Keratinocyte (primary cell): ENCODE results near the gene EEPD1. TPM values are rescaled to one million over a fixed set of nuclear protein-coding genes. Genes with fewer than 3 reads are reported as not detected.
A peak's percentile ranks its signal among the peaks of the same experiment; 100 is the strongest.

Source experiments
- DNase-seq: peaks from one replicate; pipeline ENCODE4 v3.0.0-alpha.2; 2011; ENCODE audit warnings: low read depth, missing footprints, low spot score
- FAIRE-seq: peaks from 2 replicates; lab custom pipeline; 2011; peaks lifted over from hg19 to GRCh38; lab: Jason Lieb, UNC
- H2AFZ ChIP-seq: 2 replicates; pipeline ENCODE4 v1.6.0; 2012; ENCODE audit warnings: low read length, control low read depth, inconsistent platforms; ENCODE audit not compliant: control insufficient read depth
- H3K27ac ChIP-seq: 2 replicates; pipeline ENCODE4 v1.5.1; 2011; ENCODE audit warnings: low read length; ENCODE audit not compliant: control insufficient read depth, insufficient read depth
- H3K27me3 ChIP-seq: 3 replicates; pipeline ENCODE4 v1.6.0; 2011; ENCODE audit warnings: low read length; ENCODE audit not compliant: control insufficient read depth, insufficient read depth; ENCODE audit errors: extremely low read depth
- H3K36me3 ChIP-seq, 2 experiments: 2 replicates in 1 of 2; 3 replicates in 1 of 2; pipeline ENCODE4 v1.5.1; 2011; ENCODE audit warnings: low read length in 2 of 2, mild to moderate bottlenecking in 1 of 2; ENCODE audit not compliant: control insufficient read depth in 2 of 2, insufficient read depth in 2 of 2; ENCODE audit errors: extremely low read depth in 1 of 2
- H3K4me1 ChIP-seq: 3 replicates; pipeline ENCODE4 v1.5.1; 2011; ENCODE audit warnings: low read length; ENCODE audit not compliant: control insufficient read depth, insufficient read depth; ENCODE audit errors: extremely low read depth
- H3K4me2 ChIP-seq: 3 replicates; pipeline ENCODE4 v1.6.0; 2011; ENCODE audit warnings: low read depth, low read length; ENCODE audit not compliant: control insufficient read depth, insufficient read depth; ENCODE audit errors: extremely low read depth
- H3K4me3 ChIP-seq, 3 experiments: fragments of 200-600 bp in 1 of 3; sonication (generic) in 1 of 3; 2 replicates in 2 of 3; 3 replicates in 1 of 3; pipeline ENCODE4 v1.5.1; 2011 to 2016; ENCODE audit warnings: low read length in 3 of 3, mild to moderate bottlenecking in 3 of 3, control low read depth in 2 of 3, inconsistent platforms in 1 of 3, low read depth in 1 of 3, mixed read lengths in 1 of 3, mixed run types in 1 of 3, moderate library complexity in 1 of 3; ENCODE audit not compliant: control insufficient read depth in 2 of 3, insufficient read depth in 2 of 3; ENCODE audit errors: extremely low read depth in 1 of 3
- H3K79me2 ChIP-seq: 2 replicates; pipeline ENCODE4 v1.6.0; 2012; ENCODE audit warnings: low read length; ENCODE audit not compliant: control insufficient read depth, insufficient read depth
- H3K9ac ChIP-seq: 3 replicates; pipeline ENCODE4 v1.6.0; 2011; ENCODE audit warnings: low read length; ENCODE audit not compliant: control insufficient read depth, insufficient read depth; ENCODE audit errors: extremely low read depth
- H3K9me1 ChIP-seq: 3 replicates; pipeline ENCODE4 v1.6.0; 2011; ENCODE audit warnings: low read length; ENCODE audit not compliant: control insufficient read depth, insufficient read depth; ENCODE audit errors: extremely low read depth
- H3K9me3 ChIP-seq: 2 replicates; pipeline ENCODE4 v1.5.1; 2012; ENCODE audit warnings: low read depth, low read length; ENCODE audit not compliant: control insufficient read depth
- H4K20me1 ChIP-seq: 3 replicates; pipeline ENCODE4 v1.6.0; 2011; ENCODE audit warnings: low read length; ENCODE audit not compliant: control insufficient read depth, insufficient read depth; ENCODE audit errors: extremely low read depth
- CTCF ChIP-seq, 3 experiments: IDR thresholded peaks in 1 of 3; conservative IDR thresholded peaks in 1 of 3; optimal IDR thresholded peaks in 1 of 3; 2 replicates in 2 of 3; 3 replicates in 1 of 3; pipeline versions ENCODE3 to v1.5.1; 2011; ENCODE audit warnings: low read length in 3 of 3, mild to moderate bottlenecking in 3 of 3, moderate library complexity in 2 of 3, control low read depth in 1 of 3, inconsistent platforms in 1 of 3; ENCODE audit not compliant: insufficient read depth in 2 of 3; ENCODE audit errors: extremely low read depth in 1 of 3
- EZH2 ChIP-seq: IDR thresholded peaks from one replicate; pipeline ENCODE4 v1.6.1; 2012; ENCODE audit warnings: inconsistent platforms, mild to moderate bottlenecking, low read length, moderate library complexity
- dilution Hi-C: fragments of 300-500 bp; cut with MboI; formaldehyde crosslinking; loops from one replicate; pipeline ENCODE4 v1.7.0; 2020; ENCODE audit warnings: low sequenced_read_pairs; ENCODE audit not compliant: extremely low pct_ligation_motif_present
- polyA plus RNA-seq, 5 experiments: library from polyadenylated mRNA; depleted of rRNA in 3 of 5; stranded (reverse) in 3 of 5; stranded (forward) in 1 of 5; unstranded in 1 of 5; fragments of >200 nt; gene quantifications; 1 replicate in 1 of 5; 2 replicates in 3 of 5; 3 replicates in 1 of 5; pipeline versions ENCODE4 v1.2.1 to v1.2.3, GENCODE V29; 2011 to 2012; ENCODE audit warnings: missing spikeins in 2 of 5, low read depth in 1 of 5, low replicate concordance in 1 of 5

EEPD1 gene
- polyA plus RNA-seq, 1 donor (not counting 4 experiments of a cell fraction or from before 2014, with no cell fraction given) = 1.2 TPM

- TF ChIP-seq CTCF (optimal IDR thresholded peaks at IDR 0.05 in 1 of 3, IDR thresholded peaks at IDR 0.05 in 1 of 3, conservative IDR thresholded peaks at IDR 0.05 in 1 of 3; ENCODE audit: extremely low read depth in 1 of 3, insufficient read depth in 2 of 3, low read length in 3 of 3) (no peak), EZH2 (no peak)
- dilution Hi-C loops = no loop called here
- peaks cover 37% of the 10 kb centered on the region for H3K4me1 ChIP-seq
- FAIRE-seq (peak; percentile 44), DNase-seq (no peak)
- H4K20me1 ChIP-seq = no peaks in the 10 kb centered on the region
- no peak overlapping the region for H3K27ac ChIP-seq
- H3K9ac ChIP-seq = no peak overlapping the region
- H3K4me2 ChIP-seq = peak overlapping the region; percentile 25
- H3K27me3 ChIP-seq = no peaks in the 10 kb centered on the region
- H2AFZ ChIP-seq = no peak overlapping the region
- no peaks in the 10 kb centered on the region for H3K79me2 ChIP-seq
- H3K9me1 ChIP-seq = no peaks in the 10 kb centered on the region
- no peaks in the 10 kb centered on the region for H3K36me3 ChIP-seq
- no peak overlapping the region for H3K4me3 ChIP-seq
- no peaks in the 10 kb centered on the region for H3K9me3 ChIP-seq
Measured at GRCh38 chr7:36158321-36158605, 5.2 kb downstream of the EEPD1 start.

GRCh38 chr7:36159618-36160017 lies 6.6 kb downstream of the EEPD1 start:
- Histone ChIP-seq H3K79me2 (no peaks in the 10 kb centered on the region), H3K9ac (no peak overlapping the region), H3K9me3 (no peaks in the 10 kb centered on the region), H3K4me3 (no peak overlapping the region), H3K27ac (no peak overlapping the region), H3K4me2 (no peak overlapping the region), H3K27me3 (no peaks in the 10 kb centered on the region), H4K20me1 (no peaks in the 10 kb centered on the region), H3K36me3 (no peaks in the 10 kb centered on the region), H2AFZ (no peak overlapping the region), H3K9me1 (no peaks in the 10 kb centered on the region), H3K4me1 (peaks cover 29% of the 10 kb centered on the region)
- no peak for DNase-seq
- dilution Hi-C loops = no loop called here
- no peak for FAIRE-seq
- TF ChIP-seq EZH2 = no peak
- no peak for TF ChIP-seq CTCF (optimal IDR thresholded peaks at IDR 0.05 in 1 of 3, IDR thresholded peaks at IDR 0.05 in 1 of 3, conservative IDR thresholded peaks at IDR 0.05 in 1 of 3; ENCODE audit: extremely low read depth in 1 of 3, insufficient read depth in 2 of 3, low read length in 3 of 3)
